Measurements from ENCODE around the gene SLC26A2. TPM values are rescaled to one million over a fixed set of nuclear protein-coding genes. Genes with fewer than 3 reads are reported as not detected.

Gene SLC26A2
- total RNA-seq, 2 donors from 2014 or later = 940 to 1,067 TPM

- intact Hi-C loops (cut with DNase I, micrococcal nuclease) = no loop called here
- DNase-seq (no peak), ATAC-seq (no peak)
These were observed 5.8 kb upstream of the SLC26A2 start for GRCh38 chr5:149954798-149955197.

GRCh38 chr5:149956685-149957084, 3.9 kb upstream of the SLC26A2 start:
- ATAC-seq (peak; percentile 23), DNase-seq (no peak)
- intact Hi-C loops (cut with DNase I, micrococcal nuclease) = no loop called here

GRCh38 chr5:149957855-149958254, 2.7 kb upstream of the SLC26A2 start:
- ATAC-seq (peak; percentile 4), DNase-seq (no peak)
- intact Hi-C loops (cut with DNase I, micrococcal nuclease) = no loop called here

- peak; percentile 7 for ATAC-seq
These were observed 937 bp upstream of the SLC26A2 start for GRCh38 chr5:149959406-149960236.

GRCh38 chr5:149961186-149961685, 678 bp downstream of the SLC26A2 start:
- DNase-seq (no peak), ATAC-seq (peak; percentile 1)
- intact Hi-C loops (cut with DNase I, micrococcal nuclease) = no loop called here

More at GRCh38 chr5:149959406-149960236, 937 bp upstream of the SLC26A2 start:
- intact Hi-C loops (cut with DNase I, micrococcal nuclease) = no loop called here
- DNase-seq = no peak

- ATAC-seq (no peak), DNase-seq (no peak)
- intact Hi-C loops (cut with DNase I, micrococcal nuclease) = no loop called here
These were observed 1.4 kb downstream of the SLC26A2 start for GRCh38 chr5:149961957-149962409.

GRCh38 chr5:149962601-149963300, 2.2 kb downstream of the SLC26A2 start:
- no peak for ATAC-seq
- intact Hi-C loops (cut with DNase I, micrococcal nuclease) = no loop called here
- DNase-seq = no peak

- ATAC-seq (peak; percentile 4), DNase-seq (no peak)
- intact Hi-C loops (cut with DNase I, micrococcal nuclease) = no loop called here
These were observed 3.2 kb downstream of the SLC26A2 start for GRCh38 chr5:149963729-149964128.

GRCh38 chr5:149966946-149967345, 6.4 kb downstream of the SLC26A2 start:
- intact Hi-C loops (cut with DNase I, micrococcal nuclease) = no loop called here
- ATAC-seq (peak; percentile 68), DNase-seq (no peak)

GRCh38 chr5:149969181-149969930, 8.8 kb downstream of the SLC26A2 start:
- intact Hi-C loops (cut with DNase I, micrococcal nuclease) = no loop called here
- ATAC-seq (peak; percentile 2), DNase-seq (no peak)

- intact Hi-C loops (cut with DNase I, micrococcal nuclease) = no loop called here
- DNase-seq = no peak
- ATAC-seq = no peak
These were observed 14.9 kb downstream of the SLC26A2 start for GRCh38 chr5:149975409-149975808.

- intact Hi-C loops (cut with DNase I, micrococcal nuclease) = no loop called here
- DNase-seq (no peak), ATAC-seq (peak; percentile 36)
These were observed 19.3 kb downstream of the SLC26A2 start for GRCh38 chr5:149979896-149980295.

GRCh38 chr5:149981206-149981605, 20.6 kb downstream of the SLC26A2 start:
- no peak for ATAC-seq
- DNase-seq = no peak
- intact Hi-C loops (cut with DNase I, micrococcal nuclease) = no loop called here

- DNase-seq = no peak
- intact Hi-C loops (cut with DNase I, micrococcal nuclease) = no loop called here
- ATAC-seq = no peak
These were observed 21.9 kb downstream of the SLC26A2 start for GRCh38 chr5:149982505-149982904.

GRCh38 chr5:149988126-149988525, 27.6 kb downstream of the SLC26A2 start:
- no peak for DNase-seq
- ATAC-seq = peak; percentile 2
- intact Hi-C loops (cut with DNase I, micrococcal nuclease) = no loop called here

GRCh38 chr5:149990518-149991376, 30.2 kb downstream of the SLC26A2 start:
- intact Hi-C loops (cut with DNase I, micrococcal nuclease) = loop anchor here (10.0 kb wide), 1 partner anchor 156 kb away; no protein-coding TSS in a partner anchor
- peak; percentile 67 for ATAC-seq
- peak; percentile 58 to 85 for DNase-seq

- ATAC-seq = no peak
- intact Hi-C loops (cut with DNase I, micrococcal nuclease) = loop anchor here (10.0 kb wide), 1 partner anchor 159 kb away; no protein-coding TSS in a partner anchor
These were observed 32.9 kb downstream of the SLC26A2 start for GRCh38 chr5:149993471-149993870.

More at GRCh38 chr5:149993471-149993870, 32.9 kb downstream of the SLC26A2 start:
- DNase-seq = no peak

Data from left colon (tissue), 2 donors.